Effector memory CD4-positive, alpha-beta T cell (primary cell): ENCODE data around the gene ME1.
"Not testable (repeated sequence)": the region's sequence is repeated elsewhere in the genome, so short reads cannot be mapped to it uniquely, and the experiment has no call there.

Experiments
- DNase-seq, 3 donors: peaks; one replicate each; pipeline ENCODE4 v3.0.0-alpha.2; 2020
- H3K27ac ChIP-seq: 2 replicates; pipeline ENCODE4 v1.7.0; 2013; ENCODE audit warnings: mild to moderate bottlenecking, low read length, moderate library complexity; ENCODE audit not compliant: insufficient read depth, poor library complexity, severe bottlenecking
- H3K27me3 ChIP-seq: replicated peaks from 2 replicates; pipeline ENCODE4 v1.7.0; 2013; ENCODE audit warnings: mild to moderate bottlenecking, low read length; ENCODE audit not compliant: insufficient read depth, control insufficient read depth, poor library complexity, severe bottlenecking
- H3K36me3 ChIP-seq: 2 replicates; pipeline ENCODE4 v1.7.0; 2013; ENCODE audit warnings: mild to moderate bottlenecking, low read length, moderate library complexity; ENCODE audit not compliant: control insufficient read depth, insufficient read depth
- H3K4me1 ChIP-seq: 2 replicates; pipeline ENCODE4 v1.7.0; 2013; ENCODE audit warnings: low read length, mild to moderate bottlenecking; ENCODE audit not compliant: control insufficient read depth, insufficient read depth, poor library complexity, severe bottlenecking
- H3K4me3 ChIP-seq: 2 replicates; pipeline ENCODE4 v1.7.0; 2013; ENCODE audit warnings: low read length, low read depth, mild to moderate bottlenecking; ENCODE audit not compliant: insufficient read depth, poor library complexity, severe bottlenecking
- H3K9me3 ChIP-seq: 2 replicates; pipeline ENCODE4 v1.7.0; 2013; ENCODE audit warnings: mild to moderate bottlenecking, low read length, moderate library complexity; ENCODE audit not compliant: control insufficient read depth

Gene ME1

GRCh38 chr6:83367104-83367503 lies 63.7 kb downstream of the ME1 start:
- H3K36me3 ChIP-seq: no peaks in the 10 kb centered on the region
- H3K9me3 ChIP-seq: no peaks in the 10 kb centered on the region
- no peak overlapping the region for H3K4me3 ChIP-seq
- DNase-seq: no peak
- no peaks in the 10 kb centered on the region for H3K27me3 ChIP-seq
- H3K27ac ChIP-seq: no peak overlapping the region
- H3K4me1 ChIP-seq: no peaks in the 10 kb centered on the region

DNA sequence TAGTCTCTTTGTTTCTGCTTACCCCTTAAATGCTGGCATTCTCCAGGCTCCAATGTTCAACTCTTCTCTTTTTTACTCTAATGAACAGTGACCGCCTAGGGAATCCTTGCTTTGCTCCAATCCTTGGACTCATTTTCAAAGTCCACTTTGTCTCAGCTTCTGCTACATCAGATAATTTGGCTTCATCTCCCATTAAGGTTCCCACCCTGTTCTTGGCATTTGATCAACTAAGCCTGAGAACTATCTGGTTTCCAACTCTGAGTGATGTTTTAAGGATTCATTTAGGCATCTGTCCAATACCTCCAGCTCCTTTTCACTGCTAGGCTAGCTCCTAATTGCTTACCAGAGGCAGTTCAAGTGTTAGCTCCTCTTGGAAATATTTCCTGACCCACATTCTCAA lies 64.9 kb downstream of the ME1 start:
- no peak for DNase-seq
- Histone ChIP-seq H3K4me1 (no peaks in the 10 kb centered on the region), H3K27me3 (no peaks in the 10 kb centered on the region), H3K9me3 (no peaks in the 10 kb centered on the region), H3K27ac (no peak overlapping the region), H3K36me3 (no peaks in the 10 kb centered on the region), H3K4me3 (no peak overlapping the region)

DNA sequence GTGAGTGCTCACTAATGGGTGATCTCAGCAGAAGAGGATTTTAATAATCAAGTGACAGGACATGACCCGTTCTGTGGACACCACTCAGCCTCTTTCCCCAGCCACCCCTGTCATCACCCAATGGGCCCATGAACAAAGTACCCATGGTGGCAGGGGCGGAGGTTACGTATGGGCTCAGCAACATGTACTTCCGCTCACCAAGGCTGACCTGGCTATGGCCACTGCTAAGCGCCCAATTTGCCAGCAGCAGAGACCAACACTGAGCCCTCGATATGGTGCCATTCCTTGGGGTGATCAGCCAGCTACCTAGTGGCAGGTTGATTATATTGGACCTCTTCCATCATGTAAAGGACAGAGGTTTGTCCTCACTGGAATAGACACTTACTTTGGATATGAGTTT lies 68.5 kb downstream of the ME1 start:
- not testable (repeated sequence) for H3K4me1 ChIP-seq, H3K4me3 ChIP-seq, DNase-seq, H3K9me3 ChIP-seq, H3K36me3 ChIP-seq, H3K27me3 ChIP-seq, H3K27ac ChIP-seq

- H3K27me3 ChIP-seq: no peaks in the 10 kb centered on the region
- no peak overlapping the region for H3K4me3 ChIP-seq
- no peak for DNase-seq
- H3K27ac ChIP-seq: no peak overlapping the region
- no peaks in the 10 kb centered on the region for H3K36me3 ChIP-seq
- no peaks in the 10 kb centered on the region for H3K9me3 ChIP-seq
- H3K4me1 ChIP-seq: no peaks in the 10 kb centered on the region
These were observed 71.2 kb downstream of the ME1 start for GRCh38 chr6:83359638-83360037.

- Histone ChIP-seq H3K4me3 (no peak overlapping the region), H3K27ac (no peak overlapping the region), H3K36me3 (no peaks in the 10 kb centered on the region), H3K4me1 (no peaks in the 10 kb centered on the region), H3K27me3 (no peaks in the 10 kb centered on the region), H3K9me3 (no peaks in the 10 kb centered on the region)
- no peak for DNase-seq
These were observed 76.1 kb downstream of the ME1 start for GRCh38 chr6:83354747-83355146.

DNA sequence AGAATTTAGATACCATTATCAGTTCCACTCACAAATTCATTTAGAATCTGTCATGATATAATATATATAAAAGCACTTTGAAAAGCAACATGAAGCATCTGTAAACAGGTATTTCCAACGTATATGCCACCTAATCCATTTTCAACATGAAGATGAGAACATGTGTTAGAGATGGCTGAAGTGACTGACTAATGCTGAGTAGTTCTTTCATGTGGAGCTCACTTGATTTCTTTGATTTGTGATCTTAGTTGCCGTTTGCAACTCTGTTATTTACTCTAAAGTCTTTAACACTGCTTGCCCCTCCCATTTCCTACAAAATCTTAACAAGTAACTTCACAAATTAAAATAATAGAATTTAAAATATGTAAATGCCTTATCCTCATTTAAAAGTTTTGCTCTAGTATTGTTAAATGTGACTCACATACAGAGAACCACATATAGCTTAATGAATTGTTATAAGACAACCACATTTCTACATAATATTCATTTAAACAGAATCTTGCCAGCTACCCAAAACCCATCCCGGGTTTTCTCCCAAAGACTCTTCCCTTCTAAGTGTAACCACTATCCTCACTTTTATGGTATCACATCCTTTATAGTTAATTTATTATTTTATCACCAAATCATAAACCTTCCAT lies 78.3 kb downstream of the ME1 start:
- H3K4me3 ChIP-seq: no peak overlapping the region
- H3K36me3 ChIP-seq: no peaks in the 10 kb centered on the region
- no peak overlapping the region for H3K27ac ChIP-seq
- H3K9me3 ChIP-seq: no peaks in the 10 kb centered on the region
- no peaks in the 10 kb centered on the region for H3K4me1 ChIP-seq
- no peak for DNase-seq
- H3K27me3 ChIP-seq: no peaks in the 10 kb centered on the region

DNA sequence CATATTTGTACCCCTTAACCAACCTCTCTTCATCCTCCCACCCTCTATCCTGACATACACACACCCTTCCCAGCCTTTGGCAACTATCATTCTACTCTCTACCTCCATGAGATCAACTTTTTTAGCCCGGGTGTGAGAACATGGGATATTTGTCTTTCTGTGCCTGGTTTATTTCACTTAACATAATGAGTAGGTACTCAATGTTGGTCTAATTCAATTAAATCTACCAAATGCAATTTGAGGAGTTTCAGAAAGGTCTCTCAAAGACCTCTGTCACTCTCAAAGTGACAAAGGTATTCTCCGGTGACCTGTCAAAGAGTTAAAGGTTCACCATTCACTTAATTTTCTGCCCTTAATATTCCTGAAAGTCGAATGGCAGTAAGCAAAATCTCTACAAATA lies 87.7 kb downstream of the ME1 start:
- H3K27me3 ChIP-seq: no peaks in the 10 kb centered on the region
- no peaks in the 10 kb centered on the region for H3K4me1 ChIP-seq
- H3K36me3 ChIP-seq: no peaks in the 10 kb centered on the region
- H3K4me3 ChIP-seq: no peak overlapping the region
- no peak for DNase-seq
- H3K27ac ChIP-seq: no peak overlapping the region
- no peaks in the 10 kb centered on the region for H3K9me3 ChIP-seq

DNA sequence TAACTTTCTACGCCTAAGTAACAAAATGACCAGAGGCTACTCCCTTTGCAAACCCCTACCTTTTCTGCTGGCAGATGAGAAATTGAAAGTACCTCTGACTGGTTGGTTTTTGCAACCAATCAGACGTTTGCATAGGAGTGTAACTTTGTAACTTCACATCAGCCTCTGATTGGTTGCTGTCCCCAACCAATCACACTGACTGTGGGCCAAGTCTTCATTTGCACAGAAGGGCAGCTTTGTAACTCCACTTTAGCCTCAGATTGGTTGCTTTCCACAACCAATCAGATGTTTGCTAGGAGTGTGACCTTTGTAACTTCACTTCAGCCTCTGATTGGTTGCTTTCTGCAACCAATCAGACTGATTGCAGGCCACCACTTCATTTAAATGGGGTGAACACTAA lies 89.1 kb downstream of the ME1 start:
- Histone ChIP-seq H3K36me3 (no peaks in the 10 kb centered on the region), H3K27ac (no peak overlapping the region), H3K27me3 (no peaks in the 10 kb centered on the region), H3K9me3 (no peaks in the 10 kb centered on the region), H3K4me3 (no peak overlapping the region), H3K4me1 (no peaks in the 10 kb centered on the region)
- DNase-seq: no peak

DNA sequence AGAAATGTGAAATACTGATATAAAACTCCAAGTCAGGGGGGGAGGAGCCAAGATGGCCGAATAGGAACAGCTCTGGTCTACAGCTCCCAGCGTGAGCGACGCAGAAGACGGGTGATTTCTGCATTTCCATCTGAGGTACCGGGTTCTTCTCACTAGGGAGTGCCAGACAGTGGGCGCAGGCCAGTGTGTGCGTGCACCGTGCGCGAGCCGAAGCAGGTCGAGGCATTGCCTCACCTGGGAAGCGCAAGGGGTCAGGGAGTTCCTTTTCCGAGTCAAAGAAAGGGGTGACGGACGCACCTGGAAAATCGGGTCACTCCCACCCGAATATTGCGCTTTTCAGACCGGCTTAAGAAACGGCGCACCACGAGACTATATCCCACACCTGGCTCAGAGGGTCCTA lies 96.9 kb downstream of the ME1 start:
- not testable (repeated sequence) for H3K27me3 ChIP-seq, H3K4me1 ChIP-seq, H3K4me3 ChIP-seq, H3K36me3 ChIP-seq, H3K27ac ChIP-seq, DNase-seq, H3K9me3 ChIP-seq

DNA sequence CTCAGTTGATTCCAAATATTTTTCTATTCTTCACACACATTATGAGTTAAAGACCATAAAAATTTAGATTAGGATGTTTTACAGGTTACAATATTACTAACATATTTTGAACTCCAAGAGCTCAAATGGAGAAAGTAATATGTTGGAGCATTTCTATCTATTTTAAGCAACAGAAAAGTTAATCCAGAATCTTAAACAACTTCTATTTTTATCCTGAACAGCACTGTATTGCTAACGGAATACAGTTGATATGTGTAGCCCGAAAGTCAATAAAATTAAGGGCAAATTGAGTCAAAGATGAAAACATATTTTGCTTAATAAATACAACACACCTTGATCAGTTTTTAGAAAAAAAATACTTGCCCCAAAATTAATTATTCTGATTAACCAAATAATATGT lies 97.4 kb downstream of the ME1 start:
- Histone ChIP-seq H3K27ac (no peak overlapping the region), H3K4me1 (no peaks in the 10 kb centered on the region), H3K27me3 (no peaks in the 10 kb centered on the region), H3K36me3 (no peaks in the 10 kb centered on the region), H3K9me3 (no peaks in the 10 kb centered on the region), H3K4me3 (no peak overlapping the region)
- DNase-seq: no peak

DNA sequence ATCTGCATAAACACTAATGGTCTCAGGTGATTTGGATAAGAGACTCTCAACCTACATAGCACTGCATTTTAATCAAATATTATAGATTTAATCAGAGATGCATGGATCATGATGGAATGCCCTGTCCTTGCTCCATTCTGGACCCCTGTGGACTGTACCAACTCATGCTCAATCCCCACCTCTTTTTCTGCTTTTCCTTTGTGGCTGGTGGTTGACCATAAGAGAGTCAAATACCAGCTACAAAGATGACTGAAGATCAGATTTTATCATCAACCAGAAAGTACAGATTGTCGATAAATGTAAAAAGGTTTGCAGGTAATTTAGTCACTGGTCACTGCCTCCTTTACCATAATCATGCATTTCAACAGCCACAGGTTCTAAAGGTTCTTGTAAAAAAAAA lies 116.2 kb downstream of the ME1 start:
- Histone ChIP-seq H3K27me3 (no peaks in the 10 kb centered on the region), H3K4me3 (no peak overlapping the region), H3K4me1 (no peaks in the 10 kb centered on the region), H3K27ac (no peak overlapping the region), H3K36me3 (no peaks in the 10 kb centered on the region), H3K9me3 (no peaks in the 10 kb centered on the region)
- DNase-seq: no peak
